Neuronal stem cell (in vitro differentiated cells): ENCODE data around the gene VDAC2.
"Not testable (repeated sequence)": the region's sequence is repeated elsewhere in the genome, so short reads cannot be mapped to it uniquely, and the experiment has no call there.

Experiments
- DNase-seq: peaks from one replicate; pipeline ENCODE4 v3.0.0-alpha.2; 2013; ENCODE audit warnings: low spot score
- H2AFZ ChIP-seq: one replicate; pipeline ENCODE4 v1.6.1; 2013; ENCODE audit warnings: mild to moderate bottlenecking, low read length, inconsistent platforms
- H2AK5ac ChIP-seq: 2 replicates; pipeline ENCODE4 v1.6.1; 2013; ENCODE audit warnings: low read depth, mild to moderate bottlenecking, inconsistent platforms, low read length, moderate library complexity, mixed read lengths
- H2BK120ac ChIP-seq: 2 replicates; pipeline ENCODE4 v1.6.1; 2013; ENCODE audit warnings: low read depth, mild to moderate bottlenecking, inconsistent platforms, low read length, moderate library complexity, mixed read lengths
- H2BK12ac ChIP-seq: one replicate; pipeline ENCODE4 v1.6.1; 2013; ENCODE audit warnings: low read length, inconsistent platforms
- H2BK15ac ChIP-seq: 2 replicates; pipeline ENCODE4 v1.6.1; 2013; ENCODE audit warnings: mild to moderate bottlenecking, low read length, inconsistent platforms, mixed read lengths
- H2BK5ac ChIP-seq: one replicate; pipeline ENCODE4 v1.6.1; 2013; ENCODE audit warnings: inconsistent platforms, mild to moderate bottlenecking, low read length, moderate library complexity
- H3K14ac ChIP-seq: one replicate; pipeline ENCODE4 v1.6.1; 2013; ENCODE audit warnings: low read length, inconsistent platforms
- H3K18ac ChIP-seq: 2 replicates; pipeline ENCODE4 v1.6.1; 2013; ENCODE audit warnings: low read length, inconsistent platforms
- H3K23ac ChIP-seq: 2 replicates; pipeline ENCODE4 v1.6.1; 2013; ENCODE audit warnings: low read depth, mild to moderate bottlenecking, mixed read lengths, low read length, inconsistent platforms; ENCODE audit not compliant: poor library complexity
- H3K27ac ChIP-seq: replicated peaks from 3 replicates; pipeline ENCODE4 v1.5.1; 2013; ENCODE audit warnings: low read length, inconsistent platforms
- H3K27me3 ChIP-seq, 3 experiments: 2 replicates each; pipeline ENCODE4 v1.6.1; 2013; ENCODE audit warnings: low read length in 3 of 3, mild to moderate bottlenecking in 2 of 3, inconsistent platforms in 1 of 3, low read depth in 1 of 3, mixed read lengths in 1 of 3, moderate library complexity in 1 of 3; ENCODE audit not compliant: control insufficient read depth in 3 of 3, insufficient read depth in 3 of 3
- H3K36me3 ChIP-seq, 2 donors: replicated peaks in 1 of 2; 2 replicates each; pipeline ENCODE4 v1.6.1; 2013; ENCODE audit warnings: low read length in 2 of 2; ENCODE audit not compliant: control insufficient read depth in 2 of 2, insufficient read depth in 2 of 2
- H3K4ac ChIP-seq: 2 replicates; pipeline ENCODE4 v1.6.1; 2013; ENCODE audit warnings: inconsistent platforms, mild to moderate bottlenecking, low read length, moderate library complexity
- H3K4me1 ChIP-seq, 2 donors: 1 replicate in 1 of 2; 2 replicates in 1 of 2; pipeline ENCODE4 v1.6.1; 2013; ENCODE audit warnings: low read length in 2 of 2, low read depth in 1 of 2; ENCODE audit not compliant: control insufficient read depth in 2 of 2, insufficient read depth in 1 of 2
- H3K4me2 ChIP-seq: one replicate; pipeline ENCODE4 v1.6.1; 2013; ENCODE audit warnings: mild to moderate bottlenecking, low read length, inconsistent platforms; ENCODE audit not compliant: insufficient read depth, poor library complexity, severe bottlenecking
- H3K4me3 ChIP-seq, 2 donors: 2 replicates each; pipeline ENCODE4 v1.5.1; 2013; ENCODE audit warnings: low read length in 2 of 2, mild to moderate bottlenecking in 2 of 2, inconsistent platforms in 1 of 2, moderate library complexity in 1 of 2
- H3K79me1 ChIP-seq: one replicate; pipeline ENCODE4 v1.6.1; 2013; ENCODE audit warnings: low read depth, mild to moderate bottlenecking, inconsistent platforms, low read length, moderate library complexity
- H3K9ac ChIP-seq: one replicate; pipeline ENCODE4 v1.6.1; 2013; ENCODE audit warnings: mild to moderate bottlenecking, low read depth, low read length, inconsistent platforms; ENCODE audit not compliant: poor library complexity
- H3K9me3 ChIP-seq, 2 donors: replicated peaks in 1 of 2; 2 replicates each; pipeline versions ENCODE3 to v1.6.1; 2013; ENCODE audit warnings: low read length in 2 of 2, mild to moderate bottlenecking in 2 of 2, inconsistent platforms in 1 of 2, low read depth in 1 of 2, mixed read lengths in 1 of 2, moderate library complexity in 1 of 2; ENCODE audit not compliant: control insufficient read depth in 2 of 2, insufficient read depth in 1 of 2
- H4K8ac ChIP-seq: one replicate; pipeline ENCODE4 v1.6.1; 2013; ENCODE audit warnings: low read depth, mild to moderate bottlenecking, inconsistent platforms, low read length, moderate library complexity
- H4K91ac ChIP-seq: one replicate; pipeline ENCODE4 v1.6.1; 2013; ENCODE audit warnings: low read length, low read depth, mild to moderate bottlenecking, inconsistent platforms; ENCODE audit not compliant: poor library complexity
- WGBS, 2 donors: extraction: QIAGEN DNeasy Blood & Tissue Kit; methylation state at CpG; one replicate each; pipeline ENCODE4 v1.1.7; 2013; ENCODE audit warnings: missing lambda C conversion rate in 2 of 2, mixed read lengths in 1 of 2; ENCODE audit not compliant: insufficient read length in 2 of 2, insufficient replicate concordance in 1 of 2; ENCODE audit errors: extremely low coverage in 2 of 2; 5-methylcytosine and 5-hydroxymethylcytosine counted together

VDAC2 gene

GRCh38 chr10:75211007-75211691, 553 bp downstream of the VDAC2 start:
- no peak for DNase-seq
- peak overlapping the region; percentile 97 for H3K27ac ChIP-seq
- H3K14ac ChIP-seq, result peak overlapping the region; percentile 95
- no peak overlapping the region for H2AK5ac ChIP-seq
- H2BK120ac ChIP-seq, result peak overlapping the region; percentile 95
- H3K18ac ChIP-seq, result peak overlapping the region; percentile 100
- H2BK12ac ChIP-seq, result no peak overlapping the region
- H3K36me3 ChIP-seq, result peaks cover 4 to 44% of the 10 kb centered on the region in 2 donors
- peak overlapping the region; percentile 95 for H2BK5ac ChIP-seq
- H3K9me3 ChIP-seq, result no peaks in the 10 kb centered on the region
- peaks cover 7 to 10% of the 10 kb centered on the region in 2 donors for H3K4me1 ChIP-seq
- no peak overlapping the region for H2BK15ac ChIP-seq
- H3K4ac ChIP-seq, result peak overlapping the region; percentile 96
- peak overlapping the region; percentile 99 for H3K23ac ChIP-seq
- H3K4me3 ChIP-seq, result peak overlapping the region; percentile 79 to 100
- no peak overlapping the region for H4K91ac ChIP-seq
- peak overlapping the region; percentile 32 for H4K8ac ChIP-seq
- H3K9ac ChIP-seq, result peak overlapping the region; percentile 99
- H3K79me1 ChIP-seq, result peaks cover 7% of the 10 kb centered on the region
- no CpG with 5 or more reads among the region's 38 CpGs for WGBS, 2 donors
- no peaks in the 10 kb centered on the region for H3K27me3 ChIP-seq
- peak overlapping the region; percentile 96 for H2AFZ ChIP-seq
- H3K4me2 ChIP-seq, result peak overlapping the region; percentile 79

GRCh38 chr10:75212343-75212742, 1.7 kb downstream of the VDAC2 start:
- no CpG with 5 or more reads among the region's 6 CpGs for WGBS, 2 donors
- no peak overlapping the region for H2AFZ ChIP-seq
- H3K23ac ChIP-seq, result no peak overlapping the region
- peak overlapping the region in 1 of 2 donors; percentile 79 for H3K4me3 ChIP-seq
- H2BK5ac ChIP-seq, result no peak overlapping the region
- DNase-seq, result no peak
- no peak overlapping the region for H2BK12ac ChIP-seq
- H3K27ac ChIP-seq, result no peak overlapping the region
- H3K4ac ChIP-seq, result no peak overlapping the region
- H3K4me1 ChIP-seq, result peaks cover 7 to 10% of the 10 kb centered on the region in 2 donors
- no peak overlapping the region for H4K91ac ChIP-seq
- H3K36me3 ChIP-seq, result peaks cover 11 to 56% of the 10 kb centered on the region in 2 donors
- no peaks in the 10 kb centered on the region for H3K27me3 ChIP-seq
- H2BK120ac ChIP-seq, result no peak overlapping the region
- H4K8ac ChIP-seq, result no peak overlapping the region
- no peak overlapping the region for H3K4me2 ChIP-seq
- no peak overlapping the region for H3K14ac ChIP-seq
- peaks cover 7% of the 10 kb centered on the region for H3K79me1 ChIP-seq
- no peak overlapping the region for H2AK5ac ChIP-seq
- H3K9me3 ChIP-seq, result no peaks in the 10 kb centered on the region
- H3K9ac ChIP-seq, result no peak overlapping the region
- no peak overlapping the region for H2BK15ac ChIP-seq
- H3K18ac ChIP-seq, result no peak overlapping the region

- Histone ChIP-seq H3K4me1 (peaks cover 10 to 11% of the 10 kb centered on the region in 2 donors), H3K9me3 (no peaks in the 10 kb centered on the region), H4K8ac (no peak overlapping the region), H3K4me2 (no peak overlapping the region), H3K4ac (no peak overlapping the region), H3K79me1 (no peaks in the 10 kb centered on the region), H2AK5ac (no peak overlapping the region), H3K14ac (no peak overlapping the region), H3K4me3 (no peak overlapping the region), H2BK120ac (no peak overlapping the region), H2BK5ac (no peak overlapping the region), H3K27me3 (no peaks in the 10 kb centered on the region), H2AFZ (no peak overlapping the region), H3K9ac (no peak overlapping the region), H3K18ac (no peak overlapping the region), H2BK12ac (no peak overlapping the region), H3K36me3 (peaks cover 26 to 99% of the 10 kb centered on the region in 2 donors), H3K27ac (no peak overlapping the region), H2BK15ac (no peak overlapping the region), H3K23ac (no peak overlapping the region), H4K91ac (no peak overlapping the region)
- no CpG with 5 or more reads among the region's 4 CpGs for whole genome bisulfite sequencing, 2 donors
- no peak for DNase-seq
Measured at GRCh38 chr10:75220274-75220673, 9.7 kb downstream of the VDAC2 start.

GRCh38 chr10:75221492-75221891, 10.9 kb downstream of the VDAC2 start:
- not testable (repeated sequence) for H3K79me1 ChIP-seq, H3K4ac ChIP-seq, H3K27ac ChIP-seq, H3K9ac ChIP-seq, H3K23ac ChIP-seq, H2BK12ac ChIP-seq, H3K9me3 ChIP-seq, H3K14ac ChIP-seq, DNase-seq, H4K8ac ChIP-seq, H3K27me3 ChIP-seq, H3K4me3 ChIP-seq, H2BK120ac ChIP-seq, H2AFZ ChIP-seq, H3K18ac ChIP-seq, H2AK5ac ChIP-seq, H2BK5ac ChIP-seq, H4K91ac ChIP-seq, H3K4me2 ChIP-seq, H2BK15ac ChIP-seq
- Histone ChIP-seq H3K36me3 (peaks cover 24 to 99% of the 10 kb centered on the region in 2 donors), H3K4me1 (peaks cover 16 to 20% of the 10 kb centered on the region in 2 donors)
- no CpG with 5 or more reads among the region's 8 CpGs for WGBS, 2 donors
